Pancreas (tissue), 10 donors: Measurements from ENCODE around the gene XKRX. TPM values are rescaled to one million over a fixed set of nuclear protein-coding genes. Genes with fewer than 3 reads are reported as not detected.
A peak's percentile ranks its signal among the peaks of the same experiment; 100 is the strongest.

Source experiments
- ATAC-seq, 4 donors: fragments of 200-7000 bp; cut with Tn5 transposase; one replicate each; pipeline versions ENCODE4 v1.8.0 to v1.9.1; 2020; ENCODE audit warnings: mild to moderate bottlenecking in 4 of 4, moderate library complexity in 4 of 4
- DNase-seq, 6 donors: peaks; one replicate each; pipeline ENCODE4 v3.0.0-alpha.2; 2020
- FAIRE-seq: peaks from 2 replicates; lab custom pipeline; 2012; peaks lifted over from hg19 to GRCh38; lab: Jason Lieb, UNC
- H3K27ac ChIP-seq, 4 donors: fragments of 200-600 bp; sonication (generic); 1 replicate in 3 of 4; 2 replicates in 1 of 4; pipeline versions ENCODE4 v1.5.0 to v1.8.0; 2020
- H3K27me3 ChIP-seq, 4 donors: fragments of 200-600 bp; one replicate each; pipeline ENCODE4 v1.8.0; 2021
- H3K36me3 ChIP-seq, 3 donors: fragments of 200-600 bp; sonication (generic) in 1 of 3; one replicate each; pipeline versions ENCODE4 v1.5.0 to v1.8.0; 2020 to 2021
- H3K4me1 ChIP-seq, 3 donors: fragments of 200-600 bp; one replicate each; pipeline ENCODE4 v1.8.0; 2021
- H3K4me3 ChIP-seq, 4 donors: fragments of 200-600 bp; sonication (generic) in 2 of 4; one replicate each; pipeline versions ENCODE4 v1.5.0 to v1.8.0; 2020 to 2021
- H3K9me3 ChIP-seq, 4 donors: fragments of 200-600 bp; one replicate each; pipeline ENCODE4 v1.8.0; 2021
- CTCF ChIP-seq, 4 donors: fragments of 200-600 bp; sonication (generic) in 3 of 4; IDR thresholded peaks; one replicate each; pipeline versions ENCODE4 v1.5.0 to v1.8.0; 2021; ENCODE audit warnings: antibody characterized with exemption in 4 of 4
- WGBS, 2 donors: extraction: QIAGEN DNeasy Blood & Tissue Kit; methylation state at CpG; one replicate each; pipeline ENCODE4 v1.1.7; 2013; 5-methylcytosine and 5-hydroxymethylcytosine counted together
- intact Hi-C, 3 donors: fragments of 100-400 bp; cut with DNase I; formaldehyde crosslinking; loops; one replicate each; pipeline versions ENCODE4 v1.11.1 to v1.14.2; 2022
- polyA plus RNA-seq, 2 donors: library from polyadenylated mRNA; stranded (reverse); fragments of 200-250 nt; gene quantifications; one replicate each; pipeline ENCODE4 v1.2.3, GENCODE V29; 2013
- total RNA-seq, 6 donors: library from RNA; stranded (reverse); fragmentation: NEBNext Ultra II Directional in 4 of 6; extraction: Animal tissue kit (Norgen Biotek cat#: 25700) in 4 of 6; gene quantifications; one replicate each; pipeline versions ENCODE4 v1.2.1 to v1.2.4, GENCODE V29; 2021 to 2023
- donor health status: healthy with polysubstance abuse.
- donor health status: DM: no; HTN: no; CAD: no; lungs with moderate emphysema.
- donor health status: DM: no; HTN: no; CAD: no.
- donor health status: control.
- donor health status: control.
- donor health status: Bipolar disorder and iron deficiency.
- donor health status: DM: yes; HTN: yes; CAD: no.
- donor health status: DM: no; HTN: no; CAD: no.
- donor health status: DM: no; HTN: no; CAD: no.
- donor health status: DM: yes; HTN: yes; CAD: no.

Gene XKRX
- total and polyA plus RNA-seq, 8 donors = 0.05 to 0.35 (median 0.09) TPM; not detected in 2

- WGBS, 2 donors = 21 to 34% methylated on average over 2 of the region's 2 CpGs
- no peaks in the 10 kb centered on the region for H3K4me1 ChIP-seq
- H3K9me3 ChIP-seq = no peaks in the 10 kb centered on the region
- DNase-seq = no peak
- H3K27ac ChIP-seq = no peak overlapping the region
- intact Hi-C loops = no loop called here
- no peak for FAIRE-seq
- H3K27me3 ChIP-seq = peaks cover 0 to 9% (median 0%) of the 10 kb centered on the region in 4 donors
- H3K36me3 ChIP-seq = no peaks in the 10 kb centered on the region
- H3K4me3 ChIP-seq = no peak overlapping the region
- no peak for ATAC-seq
- no peak for TF ChIP-seq CTCF (IDR thresholded peaks at IDR 0.05)
Observed at GRCh38 chrX:100880368-100880767, 48.3 kb downstream of the XKRX start.

GRCh38 chrX:100874325-100874724 lies 54.4 kb downstream of the XKRX start, which contains the start of gene NOX1:
Gene NOX1, minus strand, starts transcription at chrX:100874359. Its CDS starts 220 bp downstream, at chrX:100874139.
- Histone ChIP-seq H3K4me3 (no peak within 1 kb of the TSS), H3K27me3 (peaks cover 0 to 11% (median 0%) of the 10 kb centered on the region in 4 donors), H3K4me1 (no peaks in the 10 kb centered on the region), H3K36me3 (no peaks in the 10 kb centered on the region), H3K9me3 (no peaks in the 10 kb centered on the region), H3K27ac (no peak within 1 kb of the TSS)
- no peak for ATAC-seq
- TF ChIP-seq CTCF (IDR thresholded peaks at IDR 0.05) = no peak
- no peak for DNase-seq
- FAIRE-seq = peak; percentile 89
- WGBS, 2 donors = 22 to 39% methylated on average over 2 of the region's 2 CpGs
- intact Hi-C loops = no loop called here

GRCh38 chrX:100871594-100872560 lies 56.8 kb downstream of the XKRX start:
- Histone ChIP-seq H3K27ac (no peak overlapping the region), H3K36me3 (no peaks in the 10 kb centered on the region), H3K4me1 (no peaks in the 10 kb centered on the region), H3K4me3 (no peak overlapping the region), H3K9me3 (no peaks in the 10 kb centered on the region), H3K27me3 (peaks cover 0 to 14% (median 2%) of the 10 kb centered on the region in 4 donors)
- FAIRE-seq = no peak
- TF ChIP-seq CTCF (IDR thresholded peaks at IDR 0.05) = no peak
- ATAC-seq = no peak
- 38 to 39% methylated on average over 9 of the region's 9 CpGs for WGBS, 2 donors
- no peak for DNase-seq
- intact Hi-C loops = no loop called here

- 46 to 62% methylated on average over 5 of the region's 5 CpGs for WGBS, 2 donors
- no peak for ATAC-seq
- peaks cover 0 to 14% (median 2%) of the 10 kb centered on the region in 4 donors for H3K27me3 ChIP-seq
- no peak for FAIRE-seq
- no peaks in the 10 kb centered on the region for H3K36me3 ChIP-seq
- H3K9me3 ChIP-seq = no peaks in the 10 kb centered on the region
- H3K4me1 ChIP-seq = no peaks in the 10 kb centered on the region
- no peak overlapping the region for H3K27ac ChIP-seq
- DNase-seq = no peak
- intact Hi-C loops = no loop called here
- H3K4me3 ChIP-seq = no peak overlapping the region
- TF ChIP-seq CTCF (IDR thresholded peaks at IDR 0.05) = no peak
Observed at GRCh38 chrX:100870527-100870926, 58.2 kb downstream of the XKRX start.

- no peaks in the 10 kb centered on the region for H3K4me1 ChIP-seq
- DNase-seq (no peak), ATAC-seq (no peak), FAIRE-seq (no peak)
- intact Hi-C loops = no loop called here
- no peak overlapping the region for H3K4me3 ChIP-seq
- no peaks in the 10 kb centered on the region for H3K9me3 ChIP-seq
- TF ChIP-seq CTCF (IDR thresholded peaks at IDR 0.05) = no peak
- 59 to 73% methylated on average over 2 of the region's 2 CpGs for WGBS, 2 donors
- peaks cover 0 to 10% (median 4%) of the 10 kb centered on the region in 4 donors for H3K27me3 ChIP-seq
- H3K36me3 ChIP-seq = no peaks in the 10 kb centered on the region
- no peak overlapping the region for H3K27ac ChIP-seq
Observed at GRCh38 chrX:100868273-100868672, 60.4 kb downstream of the XKRX start.
